HG03469 (cell line): ENCODE results near the gene SLC16A5.
"Not testable (repeated sequence)": the region's sequence is repeated elsewhere in the genome, so short reads cannot be mapped to it uniquely, and the experiment has no call there.

Experiments
- ATAC-seq: cut with Tn5 transposase; IDR thresholded peaks from one replicate; pipeline ENCODE4 v1.9.1; 2021; ENCODE audit warnings: mild to moderate bottlenecking, moderate library complexity, moderate number of reproducible peaks; ENCODE audit not compliant: unreplicated experiment

The SLC16A5 gene

GRCh38 chr17:75087558-75088453 lies at the start of gene SLC16A5:
SLC16A5 (plus strand) TSS chr17:75087954; CDS start chr17:75093637, 5,683 bp downstream.
- ATAC-seq, result no peak

- ATAC-seq, result no peak
These were observed 48.5 kb upstream of the SLC16A5 start for GRCh38 chr17:75039238-75039637.

DNA sequence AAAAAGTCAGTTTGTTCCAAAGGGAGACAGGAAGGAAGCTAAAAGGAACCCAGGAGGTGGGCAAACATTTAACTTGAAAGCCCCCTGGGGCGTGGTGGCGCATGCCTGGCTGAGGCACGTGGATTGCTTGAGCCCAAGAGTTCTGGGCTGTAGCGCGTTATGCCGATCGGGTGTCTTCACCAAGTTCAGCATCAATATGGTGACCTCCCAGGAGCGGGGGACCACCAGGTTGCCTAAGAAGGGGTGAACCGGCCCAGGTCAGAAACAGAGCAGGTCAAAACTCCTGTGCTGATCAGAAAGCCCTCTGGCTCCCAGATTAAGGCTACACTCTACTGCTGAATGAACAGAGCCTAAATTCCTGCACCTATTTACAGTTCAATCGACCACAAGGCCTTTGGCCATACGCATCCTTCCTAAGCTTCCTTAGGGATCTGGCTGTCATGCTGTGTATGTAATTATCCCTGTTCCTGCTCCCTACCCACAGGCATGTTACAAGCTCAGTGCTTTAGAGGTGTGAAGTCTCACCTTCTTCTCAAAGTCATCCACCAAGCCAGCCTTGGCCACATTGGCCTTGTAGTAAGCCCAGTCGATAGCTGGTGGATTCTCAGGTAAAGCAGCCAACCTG lies 46.0 kb upstream of the SLC16A5 start:
- ATAC-seq, result no peak

DNA sequence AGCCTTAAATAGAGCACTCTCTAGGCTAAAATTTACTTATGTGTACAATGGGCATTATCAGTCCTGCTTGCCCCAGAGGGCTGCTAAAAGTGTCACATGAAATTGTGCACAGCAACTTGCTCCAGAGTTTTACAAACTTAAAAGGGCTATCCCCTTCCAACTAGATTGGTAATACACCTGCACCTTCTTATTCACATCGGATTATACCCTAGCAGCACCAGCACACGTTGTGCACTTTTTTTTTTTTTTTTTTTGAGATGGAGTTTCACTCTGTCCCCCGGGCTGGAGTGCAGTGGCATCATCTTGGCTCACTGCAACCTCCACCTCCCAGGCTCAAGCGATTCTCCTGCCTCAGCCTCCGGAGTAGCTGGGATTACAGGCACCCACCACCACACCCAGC lies 44.0 kb upstream of the SLC16A5 start:
- ATAC-seq, result not testable (repeated sequence)

- no peak for ATAC-seq
These were observed 43.0 kb upstream of the SLC16A5 start for GRCh38 chr17:75044716-75045115.

- not testable (repeated sequence) for ATAC-seq
These were observed 41.8 kb upstream of the SLC16A5 start for GRCh38 chr17:75045946-75046406.

- peak; percentile 85 for ATAC-seq
These were observed 41.1 kb upstream of the SLC16A5 start, which contains the start of the genes ATP5PD and KCTD2 for GRCh38 chr17:75046407-75047289. ATP5PD (minus strand) TSS chr17:75046969; CDS start chr17:75042650, 4,319 bp downstream. KCTD2 (plus strand) TSS chr17:75047225; CDS start chr17:75047251, 26 bp downstream.

GRCh38 chr17:75047398-75048098 lies 40.2 kb upstream of the SLC16A5 start:
- ATAC-seq, result peak; percentile 10

GRCh38 chr17:75048249-75048878 lies 39.4 kb upstream of the SLC16A5 start:
- no peak for ATAC-seq

DNA sequence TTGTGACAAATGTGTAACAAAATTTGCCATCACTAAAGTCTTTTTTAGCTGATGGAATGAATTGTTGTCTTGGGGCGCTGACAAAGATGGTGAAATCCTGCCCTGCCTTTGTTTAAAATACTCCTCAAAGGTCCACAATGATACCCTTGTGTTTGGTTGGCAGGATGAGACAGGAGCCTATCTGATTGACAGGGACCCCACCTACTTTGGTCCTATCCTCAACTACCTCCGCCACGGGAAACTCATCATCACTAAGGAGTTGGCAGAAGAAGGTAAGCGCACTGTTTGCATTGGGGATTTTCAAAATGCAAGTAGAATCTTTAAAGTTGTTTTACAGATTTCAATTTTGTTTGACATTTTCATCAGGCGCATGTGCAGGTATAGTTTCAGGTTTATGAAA lies 38.7 kb upstream of the SLC16A5 start:
- ATAC-seq, result no peak

DNA sequence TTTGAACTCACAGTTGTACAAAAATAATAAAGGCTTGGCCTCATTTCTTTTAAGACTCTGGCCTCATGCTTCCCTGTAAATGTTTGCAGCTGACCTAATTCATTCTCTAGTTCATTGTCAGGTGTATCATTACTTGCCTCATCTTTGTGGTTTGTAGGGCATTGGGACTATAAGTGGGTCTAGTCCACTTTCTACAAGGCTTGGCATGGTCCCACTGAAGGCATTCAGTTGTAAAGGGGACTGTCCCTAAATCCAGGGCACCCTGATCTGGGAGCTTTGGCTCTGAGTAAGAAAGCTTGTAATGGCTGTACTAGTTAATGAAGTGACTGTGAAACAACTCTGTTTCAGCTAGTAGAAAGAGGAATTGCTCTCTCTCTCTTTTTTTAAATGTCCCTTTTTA lies 38.0 kb upstream of the SLC16A5 start:
- no peak for ATAC-seq

- ATAC-seq, result no peak
These were observed 35.8 kb upstream of the SLC16A5 start for GRCh38 chr17:75051941-75052340.

DNA sequence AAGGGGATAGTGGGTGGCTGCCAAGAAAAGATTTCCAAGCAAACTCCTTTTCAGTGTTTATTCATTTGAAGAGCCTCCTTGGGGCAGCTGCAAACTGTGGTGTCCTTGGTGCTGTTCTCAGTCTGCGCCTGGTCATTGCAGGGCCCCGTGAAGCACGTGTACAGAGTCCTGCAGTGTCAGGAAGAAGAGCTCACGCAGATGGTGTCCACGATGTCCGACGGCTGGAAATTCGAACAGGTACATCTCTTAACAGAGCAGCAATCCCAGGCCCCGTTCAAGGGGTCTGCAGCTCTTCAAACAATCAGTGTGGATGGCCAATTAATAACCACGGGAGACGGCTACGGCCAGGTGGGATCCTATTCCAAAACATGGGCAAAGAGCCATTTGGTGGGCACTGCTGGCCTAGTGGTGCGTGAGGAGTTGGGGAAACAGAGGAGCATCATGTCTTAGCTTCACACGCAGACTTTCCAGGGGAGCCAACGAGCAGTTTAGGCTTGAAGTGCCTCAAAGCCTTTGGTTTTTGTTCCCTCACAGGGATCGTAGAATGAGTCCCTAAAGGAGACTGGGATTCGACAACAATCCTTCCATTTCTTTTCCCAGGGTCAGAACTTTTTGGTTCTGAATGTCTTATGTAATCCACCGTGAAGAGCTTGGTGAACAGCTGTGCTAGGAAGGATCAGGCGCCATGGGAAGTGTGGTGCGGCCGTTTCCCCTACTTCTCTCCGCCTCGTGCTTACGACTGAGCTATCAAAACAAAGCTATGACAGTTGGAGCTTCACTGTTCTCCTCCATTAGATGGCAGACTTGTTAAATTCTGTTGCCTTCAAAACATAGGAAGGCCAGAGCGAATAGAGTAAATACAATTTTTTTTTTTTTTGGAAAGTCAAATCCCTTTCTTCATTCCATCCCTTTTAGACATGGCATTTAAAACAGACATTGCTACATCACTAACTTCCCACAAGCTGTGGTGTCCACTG lies 28.1 kb upstream of the SLC16A5 start:
- ATAC-seq, result no peak

DNA sequence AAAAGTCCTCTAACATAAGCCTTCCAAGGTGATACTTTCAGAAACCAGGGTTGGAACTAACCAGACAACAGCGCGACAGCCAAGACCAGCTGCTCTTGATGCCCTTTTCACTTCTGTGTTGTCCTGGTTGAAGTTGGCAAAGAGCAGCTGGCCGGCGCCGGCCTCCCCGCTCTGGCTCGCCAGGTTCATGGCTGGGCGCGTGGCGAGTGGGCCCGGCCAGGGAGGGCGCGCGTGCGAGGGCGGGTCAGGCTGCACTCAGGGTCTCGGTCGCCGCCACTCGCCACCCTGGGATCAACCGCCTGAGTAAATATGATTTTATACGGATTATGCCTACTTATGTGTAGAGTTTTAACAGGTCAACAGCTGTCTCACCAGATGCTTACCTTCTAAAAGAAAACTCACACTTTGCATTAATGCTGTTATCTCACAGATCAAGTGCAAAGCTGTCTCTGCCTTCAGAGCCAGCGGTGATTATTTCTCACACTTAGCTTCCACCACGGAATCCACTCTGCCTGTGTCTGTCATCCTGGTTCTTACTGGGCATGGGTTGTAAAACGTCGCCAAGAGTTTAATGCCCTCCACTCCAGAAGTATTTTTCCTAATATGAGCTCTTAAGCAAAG lies 27.2 kb upstream of the SLC16A5 start:
- ATAC-seq, result no peak

- no peak for ATAC-seq
These were observed 26.7 kb upstream of the SLC16A5 start for GRCh38 chr17:75061055-75061438.

DNA sequence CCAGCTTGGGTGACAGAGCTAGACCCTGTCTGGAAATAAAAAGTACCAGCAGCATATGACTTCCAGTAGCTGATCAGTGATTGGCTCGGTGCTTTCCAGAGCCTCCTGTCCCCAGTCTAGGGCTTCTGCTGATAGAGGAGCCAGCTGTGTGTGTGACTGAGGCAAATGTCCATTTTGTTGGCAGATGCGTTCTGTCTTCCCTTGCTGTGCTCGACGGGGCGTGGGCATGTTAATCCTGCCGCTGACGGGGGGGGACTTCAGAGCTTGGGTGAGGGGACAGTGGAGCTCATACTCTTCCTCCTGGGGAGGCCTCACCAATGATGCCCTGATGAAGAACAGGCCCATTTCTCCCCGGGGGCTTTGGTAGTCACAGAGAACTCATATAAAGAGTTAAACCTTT lies 26.1 kb upstream of the SLC16A5 start:
- no peak for ATAC-seq

DNA sequence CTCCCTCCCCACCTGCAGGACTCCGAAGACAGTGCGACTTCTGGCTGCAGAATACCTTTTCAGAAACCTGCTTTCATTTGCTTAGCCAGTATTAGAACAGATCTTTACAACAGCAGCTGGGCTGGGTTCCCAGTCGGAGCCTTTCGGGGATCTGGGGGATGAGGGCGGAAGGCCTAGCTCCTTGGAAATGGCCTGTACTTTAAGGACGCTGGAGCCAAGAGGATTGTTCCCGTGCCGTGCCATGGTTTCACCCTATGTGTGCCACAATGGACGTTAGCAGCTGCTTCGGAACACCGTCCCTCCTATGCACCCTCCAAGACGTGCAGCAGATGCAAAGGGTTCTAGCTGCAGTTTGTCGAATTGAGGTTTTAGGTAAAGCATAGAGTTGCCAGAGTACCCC lies 24.6 kb upstream of the SLC16A5 start:
- ATAC-seq, result no peak

DNA sequence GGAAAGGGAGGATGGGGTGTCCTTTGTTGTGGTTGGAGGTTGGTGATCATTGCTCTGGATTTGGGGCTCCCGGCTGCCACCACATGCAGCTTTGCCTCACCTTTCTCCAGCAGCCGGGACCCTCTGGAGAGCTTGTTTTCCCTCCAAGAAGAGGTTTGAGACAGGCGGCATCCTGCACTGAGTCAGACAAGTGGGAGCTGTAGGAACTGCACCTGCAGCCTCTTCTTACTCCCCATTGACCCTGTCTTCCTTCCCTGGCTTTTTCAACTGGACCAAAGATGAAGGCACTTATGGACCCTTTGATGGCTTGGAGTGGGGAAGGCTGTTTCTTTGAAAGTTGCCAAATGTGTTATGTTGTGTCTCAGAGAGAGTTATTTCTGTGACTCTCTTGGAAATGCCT lies 24.1 kb upstream of the SLC16A5 start:
- ATAC-seq, result no peak
